ENCODE measurements around the gene NODAL.

- no peak for TF ChIP-seq CTCF (IDR thresholded peaks at IDR 0.05; ENCODE audit: poor library complexity, severe bottlenecking)
- no peak for TF ChIP-seq EP300 (conservative IDR thresholded peaks at IDR 0.05; ENCODE audit: poor library complexity, severe bottlenecking)
Measured at GRCh38 chr10:70479626-70480238, 38.3 kb upstream of the NODAL start.

All from neural cell (in vitro differentiated cells).